GM21529 (cell line): ENCODE results near the gene RPRD1B.
"Not testable (repeated sequence)": the region's sequence is repeated elsewhere in the genome, so short reads cannot be mapped to it uniquely, and the experiment has no call there.

Experiments used
- ATAC-seq: cut with Tn5 transposase; IDR thresholded peaks from one replicate; pipeline ENCODE4 v1.9.1; 2021; ENCODE audit not compliant: unreplicated experiment

The RPRD1B gene

GRCh38 chr20:38001173-38001875 is 32.2 kb upstream of the RPRD1B start:
- ATAC-seq, result no peak

- ATAC-seq, result no peak
These were observed 31.6 kb upstream of the RPRD1B start for GRCh38 chr20:38001981-38002380.

DNA sequence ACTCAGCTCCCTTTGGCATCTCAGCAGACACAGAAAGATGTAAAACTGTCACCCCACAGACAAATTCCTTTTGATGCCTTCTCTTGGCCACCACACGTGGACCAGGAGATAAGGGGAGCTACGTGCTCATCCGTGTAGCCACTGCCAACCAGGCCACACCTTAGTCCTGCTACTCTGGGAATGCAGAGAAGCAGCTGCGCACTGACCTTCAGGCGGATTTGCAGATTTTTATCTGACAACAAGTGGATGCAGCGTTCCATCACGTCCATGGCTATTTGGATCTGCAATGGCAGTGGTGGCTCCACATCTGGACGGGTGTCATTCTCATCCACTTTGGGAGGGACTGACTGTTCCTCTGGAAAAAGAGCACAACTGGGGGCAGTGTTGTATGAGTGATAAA is 31.1 kb upstream of the RPRD1B start:
- ATAC-seq, result no peak

- no peak for ATAC-seq
These were observed 29.1 kb upstream of the RPRD1B start for GRCh38 chr20:38004416-38004815.

DNA sequence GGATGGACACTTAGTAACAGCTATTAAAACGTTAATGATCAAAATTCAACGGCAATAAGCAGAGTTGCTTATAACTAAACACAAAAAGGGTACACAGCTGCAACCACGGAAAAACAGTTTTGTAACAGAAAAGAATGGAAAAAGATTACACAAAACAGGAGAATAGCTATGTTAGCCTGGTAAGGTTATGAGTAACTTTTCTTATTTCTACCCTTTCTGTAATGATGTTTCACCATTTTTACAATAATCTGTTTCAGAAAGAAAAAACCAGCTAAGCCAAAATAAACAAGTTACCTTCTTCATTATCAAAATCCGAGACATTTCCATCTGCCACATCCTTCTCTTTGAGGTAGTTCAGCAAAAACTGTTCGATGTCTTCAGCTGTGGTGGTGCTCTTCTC is 27.6 kb upstream of the RPRD1B start:
- no peak for ATAC-seq

- no peak for ATAC-seq
These were observed 26.0 kb upstream of the RPRD1B start for GRCh38 chr20:38007526-38007925.

DNA sequence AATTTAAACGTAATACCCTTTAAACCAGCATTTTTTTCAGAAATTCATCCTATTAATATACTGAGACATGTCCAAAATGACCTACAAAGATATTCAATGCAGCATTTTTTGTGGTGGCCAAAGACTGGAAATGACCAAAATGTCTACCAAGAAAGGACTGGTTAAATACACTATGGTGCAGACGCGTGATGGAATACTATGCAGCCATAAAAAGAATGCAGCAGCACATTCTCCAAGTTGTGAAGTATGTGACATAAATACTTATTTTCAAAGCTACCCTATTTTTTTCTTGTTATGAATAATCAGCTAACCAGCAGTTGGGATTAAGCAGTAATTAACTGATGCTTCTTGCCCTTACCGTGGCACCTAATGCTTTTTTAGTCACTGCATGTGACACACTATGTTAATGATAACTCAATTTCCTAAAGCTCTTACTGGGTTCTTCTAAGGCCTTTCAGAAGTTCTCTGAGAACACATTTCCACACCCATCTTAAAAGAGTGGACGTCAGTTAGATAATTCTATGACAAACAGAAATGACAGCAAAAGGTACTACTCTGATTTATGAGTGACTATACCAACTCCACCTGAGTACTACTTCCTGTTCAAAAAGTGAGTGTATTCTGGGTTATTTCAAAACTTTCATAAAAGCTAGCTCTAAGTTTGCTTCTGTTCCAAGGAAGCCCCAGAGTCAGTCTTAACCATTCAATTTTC is 25.2 kb upstream of the RPRD1B start:
- ATAC-seq, result no peak

DNA sequence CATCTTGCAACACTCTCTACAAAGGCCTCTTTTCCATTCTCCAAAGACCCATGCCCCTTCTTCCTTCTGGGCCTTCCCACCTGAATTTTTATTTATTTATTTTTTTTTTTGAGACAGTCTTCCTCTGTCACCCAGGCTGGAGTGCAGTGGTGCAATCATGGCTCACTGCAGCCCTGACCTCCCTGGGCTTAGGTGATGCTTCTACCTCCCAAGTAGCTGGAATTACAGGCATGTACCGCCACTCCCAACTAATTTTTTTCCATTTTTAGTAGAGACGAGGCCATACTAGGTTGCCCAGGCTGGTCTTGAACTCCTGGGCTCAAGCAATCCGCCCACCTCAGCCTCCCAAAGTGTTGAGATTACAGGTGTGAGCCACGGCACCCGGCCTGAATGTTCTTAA is 24.1 kb upstream of the RPRD1B start:
- ATAC-seq, result not testable (repeated sequence)

- no peak for ATAC-seq
These were observed 21.9 kb upstream of the RPRD1B start for GRCh38 chr20:38011696-38012095.

DNA sequence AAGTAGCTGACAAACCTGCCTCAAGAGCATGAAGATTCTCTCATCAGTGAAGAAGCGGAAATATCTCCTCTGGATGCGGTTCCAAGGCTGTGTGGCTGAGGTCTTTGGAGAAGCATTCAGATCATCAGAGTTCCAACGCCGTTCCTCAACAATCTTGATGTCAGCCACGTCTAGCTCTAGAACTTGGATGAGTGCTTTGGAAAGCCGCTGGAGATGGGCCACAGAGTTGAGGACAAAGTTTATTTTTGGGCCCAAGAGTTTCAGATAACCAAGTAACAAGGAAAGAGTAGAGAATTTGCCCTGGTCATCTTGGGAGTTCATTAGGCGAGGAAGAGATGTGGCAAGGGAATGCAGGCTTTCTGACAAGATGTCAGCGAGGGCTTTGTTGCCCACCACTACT is 21.2 kb upstream of the RPRD1B start:
- ATAC-seq, result no peak

DNA sequence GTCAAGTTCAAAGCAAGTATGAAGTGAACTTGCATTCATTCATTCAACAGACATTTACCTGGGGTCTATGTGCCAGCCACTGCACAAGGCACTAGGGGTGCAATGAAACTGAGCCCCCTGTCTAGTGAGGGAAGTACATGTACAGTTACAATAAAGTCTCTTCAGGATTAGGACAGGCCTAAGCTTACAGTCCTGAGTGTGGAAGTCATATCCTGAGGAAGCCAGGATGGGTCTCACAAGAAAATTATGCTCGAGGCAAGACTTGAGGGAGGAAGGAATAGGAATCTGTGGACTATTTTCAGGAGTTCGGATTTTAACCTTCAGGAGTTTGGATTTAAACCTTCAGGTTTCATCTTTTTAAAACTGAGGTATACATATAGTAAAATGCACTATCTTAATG is 19.7 kb upstream of the RPRD1B start:
- ATAC-seq, result no peak

GRCh38 chr20:38017959-38018358 is 15.6 kb upstream of the RPRD1B start:
- no peak for ATAC-seq

DNA sequence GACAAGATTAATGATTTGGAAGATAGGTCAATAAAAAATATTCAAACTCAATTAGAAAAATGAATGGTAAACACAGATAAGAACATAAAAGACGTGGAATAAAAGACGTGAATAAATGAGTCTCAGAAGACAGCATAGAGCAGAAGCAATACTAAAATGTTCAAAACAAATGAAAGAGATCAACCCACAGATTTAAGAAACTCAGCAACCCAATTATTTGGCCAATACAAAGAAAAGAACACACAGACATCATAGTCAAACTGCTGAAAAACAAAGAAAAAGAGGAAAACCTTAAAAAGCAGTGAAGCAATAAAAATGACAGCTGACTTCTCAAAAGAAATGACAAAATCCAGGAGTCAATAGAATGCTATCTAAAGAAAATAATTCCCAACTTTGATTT is 15.2 kb upstream of the RPRD1B start:
- no peak for ATAC-seq

GRCh38 chr20:38021087-38021772 is 12.3 kb upstream of the RPRD1B start:
- no peak for ATAC-seq

GRCh38 chr20:38023181-38024001 is 10.2 kb upstream of the RPRD1B start:
- no peak for ATAC-seq

GRCh38 chr20:38024496-38024895 is 9.1 kb upstream of the RPRD1B start:
- ATAC-seq, result no peak

DNA sequence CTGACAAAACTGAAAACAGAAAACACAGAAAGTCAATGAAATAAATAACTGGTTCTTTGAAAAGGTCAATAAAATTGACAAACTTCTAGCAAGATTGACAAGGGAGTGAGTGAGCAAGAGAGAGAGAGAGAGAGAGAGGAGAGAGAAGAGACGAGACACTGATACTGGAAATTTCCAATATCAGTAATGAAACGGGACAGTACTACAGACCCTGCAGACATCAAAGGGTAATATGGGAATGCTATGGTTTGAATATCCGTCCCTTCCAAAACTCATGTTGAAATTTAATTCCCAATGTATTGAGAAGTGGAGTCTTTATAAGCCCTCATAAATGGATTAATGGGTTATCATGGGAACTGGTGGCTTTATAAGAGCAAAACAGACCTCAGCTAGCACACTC is 4.1 kb upstream of the RPRD1B start:
- no peak for ATAC-seq

- ATAC-seq, result no peak
These were observed 1.6 kb upstream of the RPRD1B start for GRCh38 chr20:38031957-38032356.

DNA sequence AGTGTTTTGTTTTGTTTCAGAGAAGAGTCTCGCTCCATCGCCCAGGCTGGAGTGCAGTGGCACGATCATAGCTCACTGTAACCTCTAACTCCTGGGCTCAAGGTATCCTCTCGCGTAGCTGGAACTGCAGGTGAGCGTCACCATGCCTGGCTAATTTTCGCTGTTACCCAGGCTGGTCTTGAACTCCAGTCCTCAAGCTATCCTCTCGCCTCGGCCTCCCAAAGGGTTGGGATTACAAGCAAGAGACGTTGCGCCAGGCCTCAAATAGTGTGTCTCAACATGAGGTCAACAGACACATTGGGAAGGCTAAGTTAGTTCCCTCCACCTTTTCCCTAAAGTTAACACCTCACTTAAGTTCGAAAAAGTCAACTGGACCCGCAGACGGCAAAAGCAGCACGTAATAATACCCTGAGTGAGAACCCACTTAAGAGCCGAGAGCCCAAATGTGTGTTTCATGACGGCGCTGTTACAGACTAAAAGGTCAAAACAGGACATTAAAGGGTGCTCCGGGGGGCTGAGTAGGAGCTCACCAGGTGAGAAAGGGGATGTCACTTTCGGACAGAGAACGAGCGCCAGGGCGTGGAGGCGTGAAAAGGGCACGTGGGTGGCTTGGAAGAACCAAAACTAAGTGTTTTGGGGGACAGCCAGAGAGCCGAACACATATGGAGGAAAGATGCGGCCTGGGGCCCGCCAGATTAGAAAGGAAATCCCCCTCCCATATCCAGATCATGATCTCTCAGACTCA is 789 bp upstream of the RPRD1B start:
- ATAC-seq, result peak; percentile 37

GRCh38 chr20:38034108-38034649 is 633 bp downstream of the RPRD1B start:
- peak; percentile 3 for ATAC-seq
